ENCODE data around the gene HIRA.

DNA sequence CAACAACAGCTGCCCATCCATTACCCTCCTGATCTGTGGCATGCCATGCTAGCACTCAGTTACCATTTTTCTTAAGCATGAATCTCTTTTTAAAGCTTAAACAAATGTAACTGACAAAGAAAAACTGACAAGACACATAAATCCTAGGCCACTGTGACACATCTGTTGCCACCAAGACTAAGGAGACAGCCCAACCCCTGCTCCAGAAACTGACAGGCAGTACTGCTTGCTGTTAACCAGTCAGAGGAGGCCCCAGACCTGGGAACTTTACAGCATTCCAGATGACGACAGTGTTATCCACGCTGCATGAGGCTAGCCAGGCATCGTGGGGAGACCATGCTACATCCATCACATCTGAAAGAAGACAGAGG lies 33.8 kb downstream of the HIRA start:
- TF ChIP-seq CTCF (IDR thresholded peaks at IDR 0.05; ENCODE audit: low read depth, low read length) (no peak), EZH2phosphoT487 (IDR thresholded peaks at IDR 0.05; ENCODE audit: low read depth) (no peak)
